ENCODE data around the gene SLC16A1.

DNA sequence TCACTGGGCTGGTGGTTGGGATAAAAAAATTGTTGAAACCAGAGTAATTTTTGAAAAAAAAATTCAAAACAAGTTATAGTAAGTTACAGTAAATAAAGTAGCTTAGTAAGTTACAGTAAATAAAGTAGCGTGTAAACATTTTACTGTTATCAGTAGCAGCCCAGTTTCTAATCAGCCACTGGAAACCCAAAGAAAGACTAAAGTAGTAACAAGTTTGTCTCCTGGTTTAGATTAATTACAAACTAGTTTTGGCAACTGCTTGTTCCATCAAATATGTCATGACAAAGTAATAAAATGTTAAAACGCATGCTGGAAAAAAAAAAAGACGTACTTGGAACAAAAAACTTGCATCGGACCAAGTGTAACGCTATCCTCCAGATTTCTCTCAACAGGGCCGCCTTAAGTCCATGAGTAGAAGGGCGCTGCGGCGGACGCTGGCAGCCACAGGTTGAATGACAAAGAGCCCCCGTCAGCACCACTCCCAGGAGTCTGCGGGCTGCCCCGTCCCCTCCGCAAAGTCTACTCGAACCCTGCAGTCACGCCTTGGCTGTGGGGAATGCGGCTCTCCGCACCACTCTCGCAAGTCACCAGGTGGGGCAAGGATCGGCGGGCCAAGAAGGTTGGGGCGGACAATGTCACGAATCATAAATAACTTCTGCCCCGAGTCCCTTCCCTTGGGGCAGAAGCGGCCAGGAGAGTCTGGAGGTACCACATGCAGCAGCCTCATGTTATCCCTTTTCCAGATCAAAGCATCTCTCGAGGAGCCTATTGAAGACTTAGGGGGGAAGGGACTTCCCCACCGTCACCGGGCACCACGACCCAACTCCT lies 837 bp downstream of the SLC16A1 start:
- TF ChIP-seq CTCF (IDR thresholded peaks at IDR 0.05): no peak
- no peak for TF ChIP-seq USF2 (CRISPR knock-in tag; IDR thresholded peaks at IDR 0.05)
- no peak for TF ChIP-seq RELA (CRISPR knock-in tag; IDR thresholded peaks at IDR 0.05; ENCODE audit: borderline replicate concordance)
